H1 (cell line): ENCODE measurements around the gene LCLAT1. TPM values are rescaled to one million over a fixed set of nuclear protein-coding genes. Genes with fewer than 3 reads are reported as not detected.

ENCODE experiments used
- CTCF ChIA-PET: fragments of 300-600 bp; sonication (Branson Sonifier 250); formaldehyde crosslinking; loops from one replicate; lab custom pipeline; 2021; ENCODE audit not compliant: partially characterized antibody; lab: Charles Lee
- POLR2A ChIA-PET: fragments of 300-600 bp; sonication (Branson Sonifier 250); formaldehyde crosslinking; loops from one replicate; lab custom pipeline; 2021; ENCODE audit warnings: inconsistent platforms; ENCODE audit not compliant: partially characterized antibody; lab: Charles Lee
- DNase-seq, 2 experiments: peaks; one replicate each; pipeline versions ENCODE4 v3.0.0 to v3.0.0-alpha.2; 2010 to 2022; ENCODE audit warnings: low spot score in 2 of 2, low read depth in 1 of 2, mixed read lengths in 1 of 2
- FAIRE-seq: peaks from 2 replicates; lab custom pipeline; 2011; peaks lifted over from hg19 to GRCh38; lab: Jason Lieb, UNC
- H2AFZ ChIP-seq: 2 replicates; pipeline ENCODE4 v1.8.1; 2012; ENCODE audit warnings: low read length, inconsistent platforms
- H2AK5ac ChIP-seq: 2 replicates; pipeline ENCODE4 v1.6.1; 2013; ENCODE audit warnings: low read depth, low read length
- H2BK120ac ChIP-seq: replicated peaks from 2 replicates; pipeline ENCODE3; 2013; ENCODE audit warnings: low read depth, low read length, inconsistent platforms
- H2BK12ac ChIP-seq: 2 replicates; pipeline ENCODE4 v1.6.1; 2013; ENCODE audit warnings: low read depth, low read length
- H2BK15ac ChIP-seq: 2 replicates; pipeline ENCODE4 v1.6.1; 2013; ENCODE audit warnings: low read length
- H2BK20ac ChIP-seq: 2 replicates; pipeline ENCODE4 v1.6.1; 2013; ENCODE audit warnings: low read length
- H2BK5ac ChIP-seq: 2 replicates; pipeline ENCODE4 v1.6.1; 2013; ENCODE audit warnings: low read depth, low read length
- H3K14ac ChIP-seq: 2 replicates; pipeline ENCODE4 v1.6.1; 2013; ENCODE audit warnings: inconsistent platforms; ENCODE audit not compliant: insufficient read length
- H3K18ac ChIP-seq: 2 replicates; pipeline ENCODE4 v1.6.1; 2013; ENCODE audit warnings: low read length; ENCODE audit errors: extremely low read depth
- H3K23ac ChIP-seq: 2 replicates; pipeline ENCODE4 v1.6.1; 2013; ENCODE audit warnings: inconsistent platforms; ENCODE audit not compliant: insufficient read length
- H3K23me2 ChIP-seq: 2 replicates; pipeline ENCODE4 v1.6.1; 2013; ENCODE audit warnings: low read depth, low read length
- H3K27ac ChIP-seq: 2 replicates; pipeline ENCODE4 v1.6.1; 2011; ENCODE audit warnings: low read depth, low read length, inconsistent platforms
- H3K27me3 ChIP-seq, 4 experiments: replicated peaks in 1 of 4; 1 replicate in 1 of 4; 2 replicates in 3 of 4; pipeline versions ENCODE4 v1.6.1 to v1.8.1; 2011 to 2013; ENCODE audit warnings: low read length in 3 of 4, mild to moderate bottlenecking in 3 of 4, inconsistent platforms in 2 of 4, mixed read lengths in 2 of 4, moderate library complexity in 1 of 4; ENCODE audit not compliant: control insufficient read depth in 3 of 4, insufficient read depth in 3 of 4; ENCODE audit errors: extremely low read depth in 1 of 4
- H3K36me3 ChIP-seq, 4 experiments: 2 replicates each; pipeline versions ENCODE4 v1.6.1 to v1.8.1; 2011 to 2013; ENCODE audit warnings: mild to moderate bottlenecking in 4 of 4, low read length in 3 of 4, moderate library complexity in 2 of 4, control low read depth in 1 of 4, inconsistent platforms in 1 of 4; ENCODE audit not compliant: insufficient read depth in 4 of 4, control insufficient read depth in 2 of 4
- H3K4ac ChIP-seq: replicated peaks from 2 replicates; pipeline ENCODE3; 2013; ENCODE audit warnings: low read length, low read depth, mixed read lengths, inconsistent platforms; ENCODE audit not compliant: insufficient read length
- H3K4me1 ChIP-seq, 4 experiments: replicated peaks in 1 of 4; 1 replicate in 1 of 4; 2 replicates in 3 of 4; pipeline versions ENCODE4 v1.6.1 to v1.8.1; 2011 to 2013; ENCODE audit warnings: low read length in 3 of 4, inconsistent platforms in 2 of 4, mixed read lengths in 1 of 4; ENCODE audit not compliant: insufficient read depth in 4 of 4, control insufficient read depth in 3 of 4
- H3K4me2 ChIP-seq, 2 experiments: 2 replicates each; pipeline versions ENCODE4 v1.6.1 to v1.8.1; 2011 to 2013; ENCODE audit warnings: low read depth in 2 of 2, low read length in 2 of 2, control low read depth in 1 of 2, inconsistent platforms in 1 of 2, mild to moderate bottlenecking in 1 of 2; ENCODE audit not compliant: insufficient read depth in 1 of 2
- H3K4me3 ChIP-seq, 4 experiments: fragments of 200-600, 300-600 bp in 1 of 4; sonication (generic), shearing (Covaris generic), sonication (Bioruptor Twin) in 1 of 4; 2 replicates each; pipeline versions ENCODE4 v1.5.1 to v1.8.1; 2011 to 2016; ENCODE audit warnings: low read length in 4 of 4, low read depth in 3 of 4, control low read depth in 2 of 4, inconsistent platforms in 2 of 4, mild to moderate bottlenecking in 2 of 4, mixed read lengths in 1 of 4, moderate library complexity in 1 of 4; ENCODE audit not compliant: insufficient read depth in 2 of 4; ENCODE audit errors: extremely low read depth in 1 of 4
- H3K56ac ChIP-seq: replicated peaks from 2 replicates; pipeline ENCODE3; 2013; ENCODE audit warnings: low read depth, mild to moderate bottlenecking, mixed read lengths, low read length, inconsistent platforms; ENCODE audit not compliant: insufficient read length
- H3K79me1 ChIP-seq: 2 replicates; pipeline ENCODE4 v1.6.1; 2013; ENCODE audit warnings: low read depth, low read length, control low read depth
- H3K79me2 ChIP-seq, 2 experiments: 2 replicates each; pipeline versions ENCODE4 v1.6.1 to v1.8.1; 2012 to 2013; ENCODE audit warnings: low read length in 2 of 2, mild to moderate bottlenecking in 2 of 2, inconsistent platforms in 1 of 2; ENCODE audit not compliant: insufficient read depth in 2 of 2, control insufficient read depth in 1 of 2
- H3K9ac ChIP-seq, 4 experiments: replicated peaks in 1 of 4; 1 replicate in 1 of 4; 2 replicates in 3 of 4; pipeline versions ENCODE4 v1.6.1 to v1.8.1; 2011 to 2013; ENCODE audit warnings: low read depth in 3 of 4, low read length in 3 of 4, control low read depth in 2 of 4, mild to moderate bottlenecking in 2 of 4, moderate library complexity in 2 of 4, inconsistent platforms in 1 of 4; ENCODE audit errors: extremely low read depth in 1 of 4
- H3K9me3 ChIP-seq, 2 experiments: 2 replicates each; pipeline versions ENCODE4 v1.6.1 to v1.8.1; 2012 to 2013; ENCODE audit warnings: mild to moderate bottlenecking in 2 of 2, moderate library complexity in 2 of 2, control low read depth in 1 of 2, inconsistent platforms in 1 of 2, low read depth in 1 of 2, low read length in 1 of 2, mixed read lengths in 1 of 2; ENCODE audit not compliant: insufficient read depth in 2 of 2
- H4K20me1 ChIP-seq, 2 experiments: replicated peaks in 1 of 2; 2 replicates each; pipeline versions ENCODE3 to v1.8.1; 2011 to 2013; ENCODE audit warnings: inconsistent platforms in 2 of 2, low read length in 2 of 2, mild to moderate bottlenecking in 1 of 2; ENCODE audit not compliant: insufficient read depth in 2 of 2, control insufficient read depth in 1 of 2
- H4K5ac ChIP-seq: 2 replicates; pipeline ENCODE4 v1.6.1; 2013; ENCODE audit warnings: low read length, low read depth, mixed read lengths, inconsistent platforms; ENCODE audit not compliant: insufficient read length
- H4K8ac ChIP-seq: 2 replicates; pipeline ENCODE4 v1.8.0; 2013; ENCODE audit warnings: mild to moderate bottlenecking, moderate library complexity, low read length, inconsistent platforms; ENCODE audit not compliant: insufficient read depth; ENCODE audit errors: extremely low read depth
- H4K91ac ChIP-seq: replicated peaks from 2 replicates; pipeline ENCODE3; 2013; ENCODE audit warnings: low read length, mixed read lengths, inconsistent platforms; ENCODE audit not compliant: insufficient read length
- ATF3 ChIP-seq: IDR thresholded peaks from 2 replicates; pipeline ENCODE4 v1.6.1; 2011; ENCODE audit warnings: low read depth, mild to moderate bottlenecking, low read length; ENCODE audit not compliant: insufficient read depth
- KDM5A ChIP-seq: fragments of 200-600 bp; IDR thresholded peaks from 2 replicates; pipeline ENCODE4 v1.7.1; 2012; ENCODE audit warnings: mild to moderate bottlenecking, low read length, inconsistent platforms, mixed read lengths
- NRF1 ChIP-seq: IDR thresholded peaks from 2 replicates; pipeline ENCODE4 v1.6.1; 2011; ENCODE audit warnings: mild to moderate bottlenecking, low read depth, low read length, improper control_type of control experiment
- WGBS, 2 experiments: shearing (Covaris generic) in 1 of 2; methylation state at CpG; one replicate each; pipeline versions ENCODE4 v1.1.6 to v1.1.7; 2013 to 2015; ENCODE audit warnings: low lambda C conversion rate in 2 of 2, mixed read lengths in 2 of 2, inconsistent platforms in 1 of 2, low coverage in 1 of 2, missing lambda C conversion rate in 1 of 2; ENCODE audit not compliant: insufficient replicate concordance in 2 of 2, insufficient coverage in 1 of 2, insufficient read length in 1 of 2; ENCODE audit errors: extremely low coverage in 1 of 2, missing lambda C conversion rate in 1 of 2; 5-methylcytosine and 5-hydroxymethylcytosine counted together
- polyA plus RNA-seq, 7 experiments: library from polyadenylated mRNA; depleted of rRNA in 3 of 7; stranded (reverse) in 5 of 7; unstranded in 2 of 7; fragments of >200 nt in 5 of 7; fragments of 200-250 nt in 2 of 7; gene quantifications; 1 replicate in 5 of 7; 2 replicates in 1 of 7; 4 replicates in 1 of 7; pipeline versions ENCODE4 v1.2.1 to v1.2.3, GENCODE V29; 2011 to 2013; ENCODE audit warnings: missing spikeins in 2 of 7, mixed read lengths in 2 of 7
- total RNA-seq: library from RNA; stranded (reverse); fragmentation: NEBNext Ultra II Directional; extraction: Animal tissue kit (Norgen Biotek cat#: 25700); gene quantifications from 2 replicates; pipeline ENCODE4 v1.2.1, GENCODE V29; 2021

LCLAT1 gene
- total and polyA plus RNA-seq, 2 of the 8 experiments (the other 6 are each of a cell fraction or from before 2014, with no cell fraction given) = 7.6 to 22.0 TPM

- ChIA-PET POLR2A (interaction anchor here (0.7 kb wide), 1 partner anchor 11 kb away, joined by 3 read pairs; no protein-coding TSS in a partner anchor), CTCF (no interaction called here)
- Histone ChIP-seq H3K79me2 (peaks cover 0 to 54% of the 10 kb centered on the region in 2 experiments; a peak in 2 of 4 replicates), H4K91ac (no peak overlapping the region), H2BK20ac (no peak overlapping the region), H4K20me1 (no peaks in the 10 kb centered on the region), H3K56ac (no peak overlapping the region), H2AK5ac (no peak overlapping the region), H3K27ac (no peak overlapping the region), H2BK120ac (no peak overlapping the region), H3K14ac (no peak overlapping the region), H4K8ac (no peak overlapping the region), H2BK15ac (no peak overlapping the region), H2BK5ac (no peak overlapping the region), H3K23me2 (no peaks in the 10 kb centered on the region), H2BK12ac (no peak overlapping the region), H3K4me1 (peaks cover 0 to 17% (median 5%) of the 10 kb centered on the region in 4 experiments; a peak in 3 of 7 replicates), H3K18ac (no peak overlapping the region), H3K9me3 (peaks cover 0 to 2% of the 10 kb centered on the region in 2 experiments; a peak in 1 of 4 replicates), H3K4me3 (no peak overlapping the region), H3K27me3 (no peaks in the 10 kb centered on the region), H3K79me1 (no peaks in the 10 kb centered on the region; the same call in 1 of the 2 replicates), H3K36me3 (no peaks in the 10 kb centered on the region), H4K5ac (no peak overlapping the region), H3K4ac (no peak overlapping the region), H3K4me2 (no peak overlapping the region), H3K23ac (no peak overlapping the region), H3K9ac (no peak overlapping the region), H2AFZ (no peak overlapping the region)
- TF ChIP-seq NRF1 (no peak), KDM5A (no peak), ATF3 (no peak)
- 78% methylated on average over 5 of the region's 5 CpGs; no CpG with 5 or more reads in 1 of the 2 experiments for WGBS, 2 experiments
- FAIRE-seq (no peak), DNase-seq (no peak)
Measured at GRCh38 chr2:30509716-30510115, 62.7 kb downstream of the LCLAT1 start.
